K562 (cell line): ENCODE results near the gene KRT14. TPM values are rescaled to one million over a fixed set of nuclear protein-coding genes. Genes with fewer than 3 reads are reported as not detected.

Experiments used
- ATAC-seq: fragments of 200-7000 bp; cut with Tn5 transposase; 3 replicates; pipeline ENCODE4 v1.9.1; 2020; ENCODE audit warnings: moderate library complexity
- BruUV-seq: library from RNA; stranded (reverse); fragments of 400-500 nt; replicated peaks from 2 replicates; lab custom pipeline; 2021; lab: Mats Ljungman, UMichigan
- CTCF ChIA-PET: fragments of 300-600 bp; formaldehyde crosslinking; extraction: SDS; loops from one replicate; lab custom pipeline; 2021; ENCODE audit warnings: low intra/inter-chr PET ratio; lab: Yijun Ruan, JAX
- POLR2A ChIA-PET: fragments of 300-600, 350-650 bp; sonication (Branson Sonifier 250); formaldehyde crosslinking; extraction: SDS; loops from one replicate; lab custom pipeline; 2021; ENCODE audit warnings: antibody characterized with exemption, inconsistent platforms; lab: Yijun Ruan, JAX
- DNase-seq, 4 experiments: peaks; one replicate each; pipeline versions ENCODE4 v3.0.0 to v3.0.0-alpha.2; 2011 to 2018; ENCODE audit warnings: low spot score in 3 of 4, mixed read lengths in 3 of 4; ENCODE audit errors: extremely low read depth in 1 of 4
- FAIRE-seq: peaks from 2 replicates; lab custom pipeline; 2011; peaks lifted over from hg19 to GRCh38; lab: Jason Lieb, UNC
- H2AFZ ChIP-seq: 2 replicates; pipeline ENCODE4 v1.6.0; 2011; ENCODE audit warnings: low read depth, low read length, control low read depth, inconsistent platforms
- H3K27ac ChIP-seq: fragments of 200-600 bp; 3 replicates; pipeline ENCODE4 v1.8.0; 2011; ENCODE audit warnings: low read depth, mild to moderate bottlenecking, control low read depth, inconsistent platforms, low read length, moderate library complexity, mixed read lengths; ENCODE audit errors: extremely low read depth
- H3K27me3 ChIP-seq, 2 experiments: fragments of 300-600 bp in 1 of 2; 2 replicates in 1 of 2; 3 replicates in 1 of 2; pipeline versions ENCODE4 v1.6.0 to v1.8.0; 2011; ENCODE audit warnings: inconsistent platforms in 2 of 2, low read length in 2 of 2, mild to moderate bottlenecking in 1 of 2, mixed read lengths in 1 of 2, moderate library complexity in 1 of 2; ENCODE audit not compliant: control insufficient read depth in 2 of 2, insufficient read depth in 2 of 2
- H3K36me3 ChIP-seq: fragments of 300-600 bp; 3 replicates; pipeline ENCODE4 v1.8.0; 2011; ENCODE audit warnings: mild to moderate bottlenecking, low read length, inconsistent platforms; ENCODE audit not compliant: control insufficient read depth, insufficient read depth
- H3K4me1 ChIP-seq, 2 experiments: fragments of 200-600 bp in 1 of 2; replicated peaks in 1 of 2; 2 replicates in 1 of 2; 3 replicates in 1 of 2; pipeline versions ENCODE4 v1.5.1 to v1.8.0; 2011; ENCODE audit warnings: inconsistent platforms in 2 of 2, low read length in 2 of 2, mild to moderate bottlenecking in 1 of 2, mixed read lengths in 1 of 2, moderate library complexity in 1 of 2; ENCODE audit not compliant: control insufficient read depth in 2 of 2, insufficient read depth in 2 of 2
- H3K4me2 ChIP-seq: 2 replicates; pipeline ENCODE4 v1.6.1; 2011; ENCODE audit warnings: low read length, control low read depth, inconsistent platforms, mixed read lengths; ENCODE audit not compliant: insufficient read depth
- H3K4me3 ChIP-seq: fragments of 200-600 bp; sonication (generic), shearing (Covaris generic); 2 replicates; pipeline ENCODE4 v1.5.1; 2016; ENCODE audit warnings: control low read depth, inconsistent platforms
- H3K79me2 ChIP-seq: fragments of 200-600 bp; 3 replicates; pipeline ENCODE4 v1.8.0; 2011; ENCODE audit warnings: low read length, inconsistent platforms; ENCODE audit not compliant: control insufficient read depth, insufficient read depth
- H3K9ac ChIP-seq, 2 experiments: 2 replicates each; pipeline versions ENCODE4 v1.6.0 to v1.6.1; 2011; ENCODE audit warnings: low read depth in 2 of 2, low read length in 2 of 2, control low read depth in 1 of 2, inconsistent platforms in 1 of 2, mild to moderate bottlenecking in 1 of 2, mixed read lengths in 1 of 2; ENCODE audit not compliant: insufficient read depth in 1 of 2
- H3K9me1 ChIP-seq: one replicate; pipeline ENCODE4 v1.6.0; 2011; ENCODE audit warnings: inconsistent platforms, mild to moderate bottlenecking, low read length, moderate library complexity; ENCODE audit not compliant: control insufficient read depth, insufficient read depth
- H3K9me3 ChIP-seq: replicated peaks from 2 replicates; pipeline ENCODE4 v1.5.1; 2011; ENCODE audit warnings: low read depth, low read length, inconsistent platforms; ENCODE audit not compliant: control insufficient read depth, insufficient read depth
- H4K20me1 ChIP-seq: replicated peaks from 2 replicates; pipeline ENCODE4 v1.6.1; 2011; ENCODE audit warnings: low read length, inconsistent platforms, mixed read lengths; ENCODE audit not compliant: control insufficient read depth, insufficient read depth
- DMBX1 ChIP-seq: fragments of 250-450 bp; sonication (Bioruptor Pico); IDR thresholded peaks from 2 replicates; pipeline ENCODE4 v1.8.0; 2022; ENCODE audit warnings: inconsistent platforms, mild to moderate bottlenecking, moderate library complexity, borderline replicate concordance
- ELK3 ChIP-seq: fragments of 450-650 bp; formaldehyde crosslinking; IDR thresholded peaks from 2 replicates; pipeline ENCODE4 v1.4.0; 2020; ENCODE audit warnings: mild to moderate bottlenecking
- ILF3 ChIP-seq: fragments of 450-650 bp; IDR thresholded peaks from 2 replicates; pipeline ENCODE4 v1.6.1; 2018; ENCODE audit warnings: antibody characterized with exemption, mild to moderate bottlenecking, moderate library complexity, borderline replicate concordance
- KHSRP ChIP-seq: fragments of 450-650 bp; IDR thresholded peaks from 2 replicates; pipeline ENCODE4 v1.6.1; 2017
- KLF13 ChIP-seq: fragments of 450-650 bp; IDR thresholded peaks from 2 replicates; pipeline ENCODE4 v1.6.1; 2016; ENCODE audit warnings: missing genetic modification characterization, low read depth, mild to moderate bottlenecking, missing compliant biosample characterization, moderate library complexity, borderline replicate concordance
- MAFK ChIP-seq: IDR thresholded peaks from 2 replicates; pipeline ENCODE4 v1.6.1; 2011; ENCODE audit warnings: low read length, improper control_type of control experiment
- MCM2 ChIP-seq: fragments of 450-650 bp; IDR thresholded peaks from 2 replicates; pipeline ENCODE4 v1.6.1; 2017; ENCODE audit warnings: low read depth, mild to moderate bottlenecking
- NCOR1 ChIP-seq: fragments of 450-650 bp; IDR thresholded peaks from 2 replicates; pipeline ENCODE4 v1.6.1; 2016; ENCODE audit warnings: mild to moderate bottlenecking, moderate library complexity
- NR1H2 ChIP-seq: sonication (generic); formaldehyde crosslinking; IDR thresholded peaks from 2 replicates; pipeline ENCODE4 v1.4.0; 2020; ENCODE audit warnings: mild to moderate bottlenecking, missing genetic modification reagents
- POLR2G ChIP-seq: fragments of 200-400 bp; formaldehyde crosslinking; IDR thresholded peaks from 2 replicates; pipeline ENCODE4 v1.6.1; 2017; ENCODE audit warnings: low read depth, mild to moderate bottlenecking, antibody characterized with exemption, low read length, moderate library complexity
- RBFOX2 ChIP-seq: fragments of 200-400 bp; formaldehyde crosslinking; IDR thresholded peaks from 2 replicates; pipeline ENCODE4 v1.6.1; 2017; ENCODE audit warnings: low read depth, mild to moderate bottlenecking, low read length, moderate library complexity
- SP2 ChIP-seq: IDR thresholded peaks from 2 replicates; pipeline ENCODE4 v1.6.1; 2011; ENCODE audit warnings: mild to moderate bottlenecking, low read depth, low read length, moderate library complexity; ENCODE audit not compliant: poor library complexity, severe bottlenecking; ENCODE audit errors: extremely low read depth
- ZBTB12 ChIP-seq: fragments of 250-450 bp; sonication (Bioruptor Pico); IDR thresholded peaks from 2 replicates; pipeline ENCODE4 v1.4.0; 2020
- ZC3H4 ChIP-seq: sonication (generic); formaldehyde crosslinking; IDR thresholded peaks from 2 replicates; pipeline ENCODE4 v1.9.0; 2021; ENCODE audit warnings: missing genetic modification reagents, borderline replicate concordance
- ZHX1 ChIP-seq: fragments of 150-350 bp; conservative IDR thresholded peaks from 2 replicates; pipeline ENCODE4 v1.6.1; 2014; ENCODE audit warnings: low read length
- ZKSCAN8 ChIP-seq: fragments of 200-800 bp; sonication (Bioruptor generic); IDR thresholded peaks from 2 replicates; pipeline ENCODE4 v1.6.1; 2016; ENCODE audit warnings: missing genetic modification characterization, missing compliant biosample characterization
- ZNF184 ChIP-seq: sonication (generic); formaldehyde crosslinking; IDR thresholded peaks from 2 replicates; pipeline ENCODE4 v1.5.0; 2020; ENCODE audit warnings: missing genetic modification reagents
- ZNF445 ChIP-seq: fragments of 250-450 bp; sonication (Bioruptor Pico); IDR thresholded peaks from 2 replicates; pipeline ENCODE4 v1.4.0; 2020; ENCODE audit warnings: low read depth, mild to moderate bottlenecking, moderate library complexity
- ZNF699 ChIP-seq: fragments of 250-450 bp; sonication (Bioruptor Pico); IDR thresholded peaks from 2 replicates; pipeline ENCODE4 v1.8.0; 2021; ENCODE audit warnings: mild to moderate bottlenecking, moderate library complexity; ENCODE audit not compliant: insufficient replicate concordance
- WGBS: fragments of 100-300 bp; shearing (Covaris generic); methylation state at CpG from one replicate; pipeline ENCODE4 v1.1.6; 2016; ENCODE audit warnings: low coverage, mixed read lengths; ENCODE audit not compliant: insufficient coverage; ENCODE audit errors: missing lambda C conversion rate; 5-methylcytosine and 5-hydroxymethylcytosine counted together
- in situ Hi-C: fragments of 300-500 bp; cut with MboI; formaldehyde crosslinking; loops from 4 replicates; pipeline ENCODE4 v1.15.0; 2018; ENCODE audit warnings: inconsistent platforms, mixed read lengths
- intact Hi-C: fragments of 100-400 bp; cut with micrococcal nuclease; formaldehyde crosslinking; loops from 2 replicates; pipeline ENCODE4 v1.14.2; 2022
- polyA plus RNA-seq, 8 experiments: library from polyadenylated mRNA; depleted of rRNA in 4 of 8; stranded (reverse) in 5 of 8; unstranded in 3 of 8; fragments of >200 nt; fragmentation: Nextera tagmentation in 2 of 8; fragmentation: Illumina TruSeq in 1 of 8; extraction: Ambion mirVana in 2 of 8; extraction: Trizol in 1 of 8; gene quantifications; 2 replicates each; pipeline versions ENCODE4 v1.2.1 to v1.2.3, GENCODE V29; 2011 to 2014; ENCODE audit warnings: inconsistent platforms in 1 of 8, missing spikeins in 1 of 8
- total RNA-seq, 7 experiments: library from RNA; depleted of rRNA in 6 of 7; stranded (reverse); fragments of >200 nt in 6 of 7; fragmentation: Illumina TruSeq in 2 of 7; extraction: Trizol in 2 of 7; gene quantifications; 2 replicates each; pipeline versions ENCODE4 v1.2.1 to v1.2.3, GENCODE V29; 2011 to 2021; ENCODE audit warnings: low replicate concordance in 1 of 7

Gene KRT14
- total and polyA plus RNA-seq, 9 of the 15 experiments (the other 6 are each of a cell fraction or from before 2014, with no cell fraction given): 0.22 TPM; not detected in 8

GRCh38 chr17:41599680-41600079 lies 13.0 kb upstream of the KRT14 start (continued):
- TF ChIP-seq POLR2G (no peak), NCOR1 (no peak), ELK3 (CRISPR knock-in tag) (no peak), SP2 (no peak), ZNF184 (no peak), NR1H2 (CRISPR knock-in tag) (no peak), ZBTB12 (CRISPR knock-in tag) (no peak), DMBX1 (no peak), ILF3 (no peak), KHSRP (no peak)

- Histone ChIP-seq H2AFZ (no peak overlapping the region), H3K36me3 (no peaks in the 10 kb centered on the region), H3K9me3 (no peaks in the 10 kb centered on the region), H3K27me3 (peaks cover 16 to 56% of the 10 kb centered on the region in 2 experiments; a peak in 4 of 5 replicates), H4K20me1 (no peaks in the 10 kb centered on the region), H3K4me1 (no peaks in the 10 kb centered on the region; a peak in 1 of 5 replicates), H3K9ac (peak overlapping the region in 1 of 2 experiments; percentile 11; a peak in 1 of 4 replicates), H3K27ac (no peak overlapping the region), H3K79me2 (no peaks in the 10 kb centered on the region), H3K4me2 (no peak overlapping the region), H3K9me1 (no peaks in the 10 kb centered on the region), H3K4me3 (no peak overlapping the region)
- DNase-seq (no peak), FAIRE-seq (no peak), ATAC-seq (no peak)
- ChIA-PET CTCF (no interaction called here), POLR2A (interaction anchor here (0.6 kb wide), 1 partner anchor 942 kb away, joined by 3 read pairs; no protein-coding TSS in a partner anchor)
- BruUV-seq: no TSS peak
- intact Hi-C loops (no loop called here), in situ Hi-C loops (no loop called here)
- 0% methylated on average over 6 of the region's 8 CpGs for WGBS
- TF ChIP-seq KLF13 (tag) (no peak), RBFOX2 (no peak), ZHX1 (no peak), MCM2 (no peak), MAFK (no peak), ZNF699 (no peak), ZC3H4 (CRISPR knock-in tag) (no peak), ZNF445 (CRISPR knock-in tag) (no peak), NCOR1 (no peak), ZKSCAN8 (CRISPR knock-in tag) (no peak)
Measured at GRCh38 chr17:41595585-41595984, 8.9 kb upstream of the KRT14 start.
